Measurements from ENCODE around the gene NRSN1. TPM values are rescaled to one million over a fixed set of nuclear protein-coding genes. Genes with fewer than 3 reads are reported as not detected.

Gene NRSN1
- total and polyA plus RNA-seq, 4 donors: not detected

GRCh38 chr6:24188578-24189080, 62.6 kb downstream of the NRSN1 start:
- TF ChIP-seq FOXA1 (IDR thresholded peaks at IDR 0.05) (no peak), NR2F2 (IDR thresholded peaks at IDR 0.05) (no peak), GABPA (IDR thresholded peaks at IDR 0.05 in 1 of 2, conservative IDR thresholded peaks at IDR 0.05 in 1 of 2) (no peak), YY1 (IDR thresholded peaks at IDR 0.05) (no peak), ATF3 (IDR thresholded peaks at IDR 0.05) (no peak), TAF1 (conservative IDR thresholded peaks at IDR 0.05) (no peak), EGR1 (IDR thresholded peaks at IDR 0.05; ENCODE audit: low read depth in 2 of 2) (no peak), CTCF (IDR thresholded peaks at IDR 0.05; ENCODE audit: low read depth, low read length, missing input control) (no peak), ZBTB33 (IDR thresholded peaks at IDR 0.05) (no peak), FOXA2 (IDR thresholded peaks at IDR 0.05) (no peak), HNF4G (IDR thresholded peaks at IDR 0.05) (no peak), HNF4A (conservative IDR thresholded peaks at IDR 0.05) (no peak), SP1 (IDR thresholded peaks at IDR 0.05) (no peak), RAD21 (IDR thresholded peaks at IDR 0.05) (no peak), REST (IDR thresholded peaks at IDR 0.05) (no peak), RXRA (IDR thresholded peaks at IDR 0.05) (no peak), JUND (IDR thresholded peaks at IDR 0.05) (no peak)
- Histone ChIP-seq H3K9me3 (ENCODE audit: control insufficient read depth in 4 of 4, low read length in 3 of 4) (no peaks in the 10 kb centered on the region), H3K4me1 (ENCODE audit: control insufficient read depth in 4 of 4, insufficient read depth in 4 of 4, low read length in 3 of 4) (no peaks in the 10 kb centered on the region), H3K27me3 (ENCODE audit: control insufficient read depth in 4 of 4, insufficient read depth in 4 of 4, low read length in 3 of 4) (no peaks in the 10 kb centered on the region), H3K36me3 (ENCODE audit: control insufficient read depth in 4 of 4, insufficient read depth in 3 of 4, low read depth in 1 of 4, low read length in 3 of 4) (no peaks in the 10 kb centered on the region), H3K27ac (ENCODE audit: low read depth in 1 of 2, low read length in 2 of 2) (no peak overlapping the region), H3K9ac (ENCODE audit: low read depth in 1 of 2, low read length in 2 of 2) (no peak overlapping the region), H3K4me3 (ENCODE audit: low read depth in 1 of 3, low read length in 3 of 3) (no peak overlapping the region)
- WGBS: 77% methylated on average over 8 of the region's 8 CpGs
- no peak for DNase-seq (ENCODE audit: low spot score)

- H3K27me3 ChIP-seq (ENCODE audit: control insufficient read depth in 4 of 4, insufficient read depth in 4 of 4, low read length in 3 of 4): no peaks in the 10 kb centered on the region
- H3K4me1 ChIP-seq (ENCODE audit: control insufficient read depth in 4 of 4, insufficient read depth in 4 of 4, low read length in 3 of 4): no peaks in the 10 kb centered on the region
- no peak overlapping the region for H3K27ac ChIP-seq (ENCODE audit: low read depth in 1 of 2, low read length in 2 of 2)
- TF ChIP-seq HNF4A (conservative IDR thresholded peaks at IDR 0.05): no peak
- TF ChIP-seq YY1 (IDR thresholded peaks at IDR 0.05): no peak
- no peak for TF ChIP-seq RXRA (IDR thresholded peaks at IDR 0.05)
- TF ChIP-seq FOXA2 (IDR thresholded peaks at IDR 0.05): no peak
- no peak for DNase-seq (ENCODE audit: low spot score)
- H3K4me3 ChIP-seq (ENCODE audit: low read depth in 1 of 3, low read length in 3 of 3): no peak overlapping the region
- H3K9me3 ChIP-seq (ENCODE audit: control insufficient read depth in 4 of 4, low read length in 3 of 4): no peaks in the 10 kb centered on the region
- no peak overlapping the region for H3K9ac ChIP-seq (ENCODE audit: low read depth in 1 of 2, low read length in 2 of 2)
- H3K36me3 ChIP-seq (ENCODE audit: control insufficient read depth in 4 of 4, insufficient read depth in 3 of 4, low read depth in 1 of 4, low read length in 3 of 4): no peaks in the 10 kb centered on the region
- WGBS: 48% methylated on average over 2 of the region's 2 CpGs
These were observed 65.3 kb downstream of the NRSN1 start for GRCh38 chr6:24191346-24191745.

Measured in liver (tissue), 9 donors.